PC-3 (cell line): ENCODE results near the gene SLC35F1. TPM values are rescaled to one million over a fixed set of nuclear protein-coding genes. Genes with fewer than 3 reads are reported as not detected.

Source experiments
- ATAC-seq: fragments of 200-7000 bp; cut with Tn5 transposase; 2 replicates; pipeline ENCODE4 v1.9.1; 2020; ENCODE audit warnings: mild to moderate bottlenecking, moderate library complexity
- BruUV-seq: library from RNA; stranded (reverse); fragments of 400-500 nt; replicated peaks from 2 replicates; lab custom pipeline; 2021; lab: Mats Ljungman, UMichigan
- CTCF ChIA-PET: fragments of 300-600 bp; sonication (Branson Sonifier 250); formaldehyde crosslinking; loops from one replicate; lab custom pipeline; 2022; ENCODE audit warnings: antibody characterized with exemption; lab: Charles Lee
- POLR2A ChIA-PET: fragments of 300-600 bp; sonication (Branson Sonifier 250); formaldehyde crosslinking; loops from one replicate; lab custom pipeline; 2022; ENCODE audit warnings: antibody characterized with exemption; ENCODE audit not compliant: unreplicated experiment; lab: Charles Lee
- DNase-seq: peaks from one replicate; pipeline ENCODE4 v3.0.0-alpha.2; 2015
- H2AFZ ChIP-seq: fragments of 300-600 bp; sonication (generic); 2 replicates; pipeline ENCODE4 v1.6.0; 2016; ENCODE audit warnings: antibody characterized with exemption, low read length
- H3F3A ChIP-seq: fragments of 300-600 bp; sonication (generic); one replicate; pipeline ENCODE4 v1.6.0; 2017; ENCODE audit warnings: antibody characterized with exemption, low read length, control low read depth, mild to moderate bottlenecking; ENCODE audit not compliant: unreplicated experiment
- H3K27ac ChIP-seq: fragments of 300-600 bp; sonication (generic); 2 replicates; pipeline ENCODE4 v1.5.1; 2016; ENCODE audit warnings: mild to moderate bottlenecking, low read length
- H3K27me3 ChIP-seq: fragments of 300-600 bp; sonication (generic); 2 replicates; pipeline ENCODE4 v1.6.1; 2016; ENCODE audit warnings: low read length, mixed read lengths
- H3K36me3 ChIP-seq: fragments of 300-600 bp; sonication (generic); 2 replicates; pipeline ENCODE4 v1.6.1; 2016; ENCODE audit warnings: low read depth, mixed run types, low read length, mixed read lengths
- H3K4me1 ChIP-seq: fragments of 300-600 bp; sonication (generic); 2 replicates; pipeline ENCODE4 v1.5.1; 2016; ENCODE audit warnings: low read length; ENCODE audit not compliant: insufficient read depth
- H3K4me2 ChIP-seq: fragments of 300-600 bp; sonication (generic); 2 replicates; pipeline ENCODE4 v1.6.0; 2016; ENCODE audit warnings: low read length
- H3K4me3 ChIP-seq: fragments of 300-600 bp; sonication (generic); 2 replicates; pipeline ENCODE4 v1.5.1; 2016; ENCODE audit warnings: mild to moderate bottlenecking, low read length, mixed read lengths
- H3K79me2 ChIP-seq: fragments of 300-600 bp; sonication (generic); 2 replicates; pipeline ENCODE4 v1.6.1; 2017; ENCODE audit warnings: low read length, mixed read lengths
- H3K9ac ChIP-seq: fragments of 300-600 bp; sonication (generic); 2 replicates; pipeline ENCODE4 v1.6.0; 2016; ENCODE audit warnings: mild to moderate bottlenecking, low read length
- H3K9me2 ChIP-seq: fragments of 300-600 bp; sonication (generic); replicated peaks from 2 replicates; pipeline ENCODE4 v1.6.1; 2016; ENCODE audit warnings: mixed run types, low read length, mixed read lengths
- H3K9me3 ChIP-seq: fragments of 300-600 bp; sonication (generic); 2 replicates; pipeline ENCODE4 v1.6.1; 2016; ENCODE audit warnings: low read length, mixed read lengths
- H4K20me1 ChIP-seq: fragments of 300-600 bp; sonication (generic); 2 replicates; pipeline ENCODE4 v1.6.1; 2016; ENCODE audit warnings: low read length, mixed read lengths
- EZH2 ChIP-seq: fragments of 300-600 bp; sonication (generic); IDR thresholded peaks from one replicate; pipeline ENCODE4 v1.6.1; 2017; ENCODE audit warnings: antibody characterized with exemption, mild to moderate bottlenecking, low read length; ENCODE audit not compliant: unreplicated experiment
- EZH2phosphoT487 ChIP-seq: fragments of 300-600 bp; sonication (generic); IDR thresholded peaks from 2 replicates; pipeline ENCODE4 v1.6.1; 2018; ENCODE audit warnings: mild to moderate bottlenecking, antibody characterized with exemption, low read length, borderline replicate concordance
- intact Hi-C: fragments of 100-400 bp; cut with micrococcal nuclease; formaldehyde crosslinking; loops from 2 replicates; pipeline ENCODE4 v1.9.0; 2023
- total RNA-seq: library from RNA; depleted of rRNA; stranded (reverse); fragments of >200 nt; gene quantifications from 2 replicates; pipeline ENCODE4 v1.2.3, GENCODE V29; 2014
- TF ChIP-seq, protein P1 (sequence below): fragments of 300-600 bp; sonication (generic); conservative IDR thresholded peaks from 2 replicates; pipeline ENCODE4 v1.5.1; 2017; ENCODE audit warnings: antibody characterized with exemption, low read depth, mild to moderate bottlenecking, low read length

The SLC35F1 gene
- total RNA-seq, 1 experiment from 2014 or later: not detected

DNA sequence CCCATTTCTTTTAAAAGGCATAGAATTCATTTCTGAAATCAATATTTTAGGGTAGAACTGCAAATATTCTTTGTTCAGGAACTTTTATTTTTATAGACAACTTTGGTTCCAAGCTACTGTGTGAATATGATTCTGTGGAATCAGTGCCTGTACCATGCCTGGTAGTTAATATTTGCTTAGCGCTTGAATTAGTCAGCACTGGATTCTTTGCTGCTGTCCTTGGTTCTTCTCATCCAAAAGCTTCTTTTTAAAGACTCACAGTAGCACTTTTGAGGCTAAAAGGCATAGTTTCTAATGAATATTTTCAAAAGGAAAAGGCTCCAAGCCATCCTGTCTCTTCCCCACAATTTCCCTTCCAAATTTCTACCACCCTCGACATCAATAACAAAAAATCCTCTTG lies 109.5 kb downstream of the SLC35F1 start:
- DNase-seq (no peak), ATAC-seq (no peak)
- no peak for TF ChIP-seq EZH2phosphoT487
- TF ChIP-seq, protein P1, sequence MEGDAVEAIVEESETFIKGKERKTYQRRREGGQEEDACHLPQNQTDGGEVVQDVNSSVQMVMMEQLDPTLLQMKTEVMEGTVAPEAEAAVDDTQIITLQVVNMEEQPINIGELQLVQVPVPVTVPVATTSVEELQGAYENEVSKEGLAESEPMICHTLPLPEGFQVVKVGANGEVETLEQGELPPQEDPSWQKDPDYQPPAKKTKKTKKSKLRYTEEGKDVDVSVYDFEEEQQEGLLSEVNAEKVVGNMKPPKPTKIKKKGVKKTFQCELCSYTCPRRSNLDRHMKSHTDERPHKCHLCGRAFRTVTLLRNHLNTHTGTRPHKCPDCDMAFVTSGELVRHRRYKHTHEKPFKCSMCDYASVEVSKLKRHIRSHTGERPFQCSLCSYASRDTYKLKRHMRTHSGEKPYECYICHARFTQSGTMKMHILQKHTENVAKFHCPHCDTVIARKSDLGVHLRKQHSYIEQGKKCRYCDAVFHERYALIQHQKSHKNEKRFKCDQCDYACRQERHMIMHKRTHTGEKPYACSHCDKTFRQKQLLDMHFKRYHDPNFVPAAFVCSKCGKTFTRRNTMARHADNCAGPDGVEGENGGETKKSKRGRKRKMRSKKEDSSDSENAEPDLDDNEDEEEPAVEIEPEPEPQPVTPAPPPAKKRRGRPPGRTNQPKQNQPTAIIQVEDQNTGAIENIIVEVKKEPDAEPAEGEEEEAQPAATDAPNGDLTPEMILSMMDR: no peak
- no peak for TF ChIP-seq EZH2
- BruUV-seq: no TSS peak
- H3K27me3 ChIP-seq: no peaks in the 10 kb centered on the region
- H3K4me2 ChIP-seq: no peak overlapping the region
- H3K36me3 ChIP-seq: no peaks in the 10 kb centered on the region
- no peak overlapping the region for H3K27ac ChIP-seq
- intact Hi-C loops: no loop called here
- no peaks in the 10 kb centered on the region for H3F3A ChIP-seq
- no peaks in the 10 kb centered on the region for H3K79me2 ChIP-seq
- H3K4me1 ChIP-seq: no peaks in the 10 kb centered on the region
- no peak overlapping the region for H2AFZ ChIP-seq
- H3K9ac ChIP-seq: no peak overlapping the region
- no peaks in the 10 kb centered on the region for H3K9me2 ChIP-seq
- ChIA-PET POLR2A (no interaction called here), CTCF (no interaction called here)
- no peak overlapping the region for H3K4me3 ChIP-seq
- no peaks in the 10 kb centered on the region for H3K9me3 ChIP-seq
- H4K20me1 ChIP-seq: no peaks in the 10 kb centered on the region

- no peak overlapping the region for H3K27ac ChIP-seq
- H3K9me2 ChIP-seq: no peaks in the 10 kb centered on the region
- CTCF ChIA-PET: no interaction called here
- BruUV-seq: no TSS peak
- intact Hi-C loops: no loop called here
- no peaks in the 10 kb centered on the region for H4K20me1 ChIP-seq
- H3K9ac ChIP-seq: no peak overlapping the region
- H3K4me3 ChIP-seq: no peak overlapping the region
- ATAC-seq (no peak), DNase-seq (no peak)
- no peak overlapping the region for H2AFZ ChIP-seq
- no peaks in the 10 kb centered on the region for H3K79me2 ChIP-seq
- TF ChIP-seq, protein P1: no peak
- no peak for TF ChIP-seq EZH2
- no peak for TF ChIP-seq EZH2phosphoT487
- H3K27me3 ChIP-seq: no peaks in the 10 kb centered on the region
- no peaks in the 10 kb centered on the region for H3F3A ChIP-seq
- no peak overlapping the region for H3K4me2 ChIP-seq
- H3K36me3 ChIP-seq: no peaks in the 10 kb centered on the region
- POLR2A ChIA-PET: no interaction called here
- H3K4me1 ChIP-seq: no peaks in the 10 kb centered on the region
- H3K9me3 ChIP-seq: no peaks in the 10 kb centered on the region
Measured at GRCh38 chr6:118017301-118017848, 110.3 kb downstream of the SLC35F1 start.

- no peak overlapping the region for H3K4me2 ChIP-seq
- no peaks in the 10 kb centered on the region for H3K36me3 ChIP-seq
- DNase-seq (no peak), ATAC-seq (no peak)
- no peaks in the 10 kb centered on the region for H3K9me3 ChIP-seq
- TF ChIP-seq, protein P1: no peak
- no peaks in the 10 kb centered on the region for H3K9me2 ChIP-seq
- intact Hi-C loops: no loop called here
- no peaks in the 10 kb centered on the region for H3K79me2 ChIP-seq
- no peak overlapping the region for H3K27ac ChIP-seq
- no peaks in the 10 kb centered on the region for H4K20me1 ChIP-seq
- CTCF ChIA-PET: no interaction called here
- H3K27me3 ChIP-seq: no peaks in the 10 kb centered on the region
- no peaks in the 10 kb centered on the region for H3F3A ChIP-seq
- no peak overlapping the region for H3K4me3 ChIP-seq
- no peaks in the 10 kb centered on the region for H3K4me1 ChIP-seq
- H2AFZ ChIP-seq: no peak overlapping the region
- no peak overlapping the region for H3K9ac ChIP-seq
- BruUV-seq: no TSS peak
- POLR2A ChIA-PET: no interaction called here
Measured at GRCh38 chr6:118023771-118024170, 116.7 kb downstream of the SLC35F1 start.
